Fibroblast of skin of scalp (primary cell): ENCODE results near the gene ASIC5.

Experiments used
- DNase-seq: peaks from one replicate; pipeline ENCODE4 v3.0.0-alpha.2; 2013

ASIC5 gene

GRCh38 chr4:155879767-155880166, 13.7 kb upstream of the ASIC5 start:
- DNase-seq, result no peak

- no peak for DNase-seq
Observed at GRCh38 chr4:155878611-155879010, 12.5 kb upstream of the ASIC5 start.

GRCh38 chr4:155877971-155878370, 11.9 kb upstream of the ASIC5 start:
- DNase-seq, result no peak

GRCh38 chr4:155875878-155876277, 9.8 kb upstream of the ASIC5 start:
- no peak for DNase-seq

- DNase-seq, result no peak
Observed at GRCh38 chr4:155855897-155856296, 10.2 kb downstream of the ASIC5 start.

- peak; percentile 9 for DNase-seq
Observed at GRCh38 chr4:155854582-155855226, 11.4 kb downstream of the ASIC5 start.

- no peak for DNase-seq
Observed at GRCh38 chr4:155853189-155853588, 12.9 kb downstream of the ASIC5 start.

GRCh38 chr4:155849042-155849441, 17.0 kb downstream of the ASIC5 start:
- no peak for DNase-seq

GRCh38 chr4:155846929-155847328, 19.1 kb downstream of the ASIC5 start:
- DNase-seq, result no peak

GRCh38 chr4:155842080-155842479, 24.0 kb downstream of the ASIC5 start:
- no peak for DNase-seq

- no peak for DNase-seq
Observed at GRCh38 chr4:155837203-155837796, 28.8 kb downstream of the ASIC5 start.

- no peak for DNase-seq
Observed at GRCh38 chr4:155832664-155833063, 33.4 kb downstream of the ASIC5 start.

- peak; percentile 12 for DNase-seq
Observed at GRCh38 chr4:155828628-155829027, 37.4 kb downstream of the ASIC5 start.

- no peak for DNase-seq
Observed at GRCh38 chr4:155822572-155822971, 43.5 kb downstream of the ASIC5 start.

GRCh38 chr4:155820887-155821518, 45.1 kb downstream of the ASIC5 start:
- DNase-seq, result no peak

GRCh38 chr4:155819066-155819465, 47.0 kb downstream of the ASIC5 start:
- peak; percentile 38 for DNase-seq

GRCh38 chr4:155818639-155819038, 47.4 kb downstream of the ASIC5 start:
- DNase-seq, result peak; percentile 20

- no peak for DNase-seq
Observed at GRCh38 chr4:155811083-155811482, 55.0 kb downstream of the ASIC5 start.

GRCh38 chr4:155809835-155810234, 56.2 kb downstream of the ASIC5 start:
- DNase-seq, result peak; percentile 90

- peak; percentile 91 for DNase-seq
Observed at GRCh38 chr4:155807021-155807420, 59.1 kb downstream of the ASIC5 start.

- DNase-seq, result peak; percentile 61
Observed at GRCh38 chr4:155805016-155805415, 61.1 kb downstream of the ASIC5 start.

GRCh38 chr4:155802190-155802959, 63.7 kb downstream of the ASIC5 start:
- DNase-seq, result no peak

GRCh38 chr4:155800685-155801343, 65.3 kb downstream of the ASIC5 start:
- no peak for DNase-seq
